Neuron (in vitro differentiated cells): ENCODE data around the gene BEAN1.

ENCODE experiments used
- H2AFZ ChIP-seq: one replicate; pipeline ENCODE4 v1.6.1; 2013; ENCODE audit warnings: low read depth, mild to moderate bottlenecking, inconsistent platforms, low read length, moderate library complexity
- H3K27me3 ChIP-seq: one replicate; pipeline ENCODE4 v1.6.1; 2013; ENCODE audit warnings: low read length; ENCODE audit not compliant: insufficient read depth
- H3K36me3 ChIP-seq: one replicate; pipeline ENCODE4 v1.6.1; 2013; ENCODE audit warnings: low read length; ENCODE audit not compliant: insufficient read depth
- H3K4me1 ChIP-seq: one replicate; pipeline ENCODE4 v1.6.1; 2013; ENCODE audit warnings: low read length; ENCODE audit not compliant: insufficient read depth
- H3K4me3 ChIP-seq: 2 replicates; pipeline ENCODE4 v1.5.1; 2013; ENCODE audit warnings: mild to moderate bottlenecking, low read length, moderate library complexity
- H3K9me3 ChIP-seq: one replicate; pipeline ENCODE4 v1.6.1; 2013; ENCODE audit warnings: low read length

Gene BEAN1

GRCh38 chr16:66401610-66402009 is 25.5 kb upstream of the BEAN1 start:
- Histone ChIP-seq H3K9me3 (peaks cover 6% of the 10 kb centered on the region), H3K36me3 (no peaks in the 10 kb centered on the region), H3K27me3 (no peaks in the 10 kb centered on the region), H3K4me3 (no peak overlapping the region), H3K4me1 (peaks cover 8% of the 10 kb centered on the region), H2AFZ (no peak overlapping the region)

GRCh38 chr16:66402166-66402565 is 24.9 kb upstream of the BEAN1 start:
- H3K27me3 ChIP-seq, result no peaks in the 10 kb centered on the region
- H3K9me3 ChIP-seq, result peaks cover 6% of the 10 kb centered on the region
- no peak overlapping the region for H3K4me3 ChIP-seq
- peaks cover 8% of the 10 kb centered on the region for H3K4me1 ChIP-seq
- H3K36me3 ChIP-seq, result no peaks in the 10 kb centered on the region
- H2AFZ ChIP-seq, result no peak overlapping the region

- Histone ChIP-seq H2AFZ (no peak overlapping the region), H3K4me1 (peaks cover 8% of the 10 kb centered on the region), H3K9me3 (peaks cover 6% of the 10 kb centered on the region)
Measured at GRCh38 chr16:66402591-66403230, 24.4 kb upstream of the BEAN1 start.

GRCh38 chr16:66403531-66404145 is 23.5 kb upstream of the BEAN1 start:
- H3K4me3 ChIP-seq, result no peak overlapping the region
- H3K36me3 ChIP-seq, result no peaks in the 10 kb centered on the region
- peaks cover 6% of the 10 kb centered on the region for H3K9me3 ChIP-seq
- H3K4me1 ChIP-seq, result peaks cover 16% of the 10 kb centered on the region
- no peak overlapping the region for H2AFZ ChIP-seq
- H3K27me3 ChIP-seq, result no peaks in the 10 kb centered on the region

More at GRCh38 chr16:66402591-66403230, 24.4 kb upstream of the BEAN1 start:
- Histone ChIP-seq H3K27me3 (no peaks in the 10 kb centered on the region), H3K36me3 (no peaks in the 10 kb centered on the region), H3K4me3 (no peak overlapping the region)

GRCh38 chr16:66405057-66405783 is 21.9 kb upstream of the BEAN1 start:
- no peaks in the 10 kb centered on the region for H3K36me3 ChIP-seq
- H3K4me3 ChIP-seq, result no peak overlapping the region
- H2AFZ ChIP-seq, result no peak overlapping the region
- H3K9me3 ChIP-seq, result peaks cover 6% of the 10 kb centered on the region
- H3K27me3 ChIP-seq, result no peaks in the 10 kb centered on the region
- peaks cover 13% of the 10 kb centered on the region for H3K4me1 ChIP-seq

GRCh38 chr16:66406534-66407221 is 20.4 kb upstream of the BEAN1 start:
- H3K27me3 ChIP-seq, result no peaks in the 10 kb centered on the region
- H3K36me3 ChIP-seq, result no peaks in the 10 kb centered on the region
- peaks cover 9% of the 10 kb centered on the region for H3K4me1 ChIP-seq
- H3K9me3 ChIP-seq, result peaks cover 6% of the 10 kb centered on the region
- H2AFZ ChIP-seq, result no peak overlapping the region
- H3K4me3 ChIP-seq, result peak overlapping the region; percentile 42

GRCh38 chr16:66408163-66409048 is 18.7 kb upstream of the BEAN1 start:
- Histone ChIP-seq H3K36me3 (no peaks in the 10 kb centered on the region), H3K9me3 (peaks cover 10% of the 10 kb centered on the region), H2AFZ (peak overlapping the region; percentile 39), H3K4me1 (peaks cover 9% of the 10 kb centered on the region), H3K4me3 (peak overlapping the region; percentile 23), H3K27me3 (no peaks in the 10 kb centered on the region)

GRCh38 chr16:66409156-66409555 is 17.9 kb upstream of the BEAN1 start:
- peaks cover 9% of the 10 kb centered on the region for H3K4me1 ChIP-seq
- H3K4me3 ChIP-seq, result no peak overlapping the region
- H3K9me3 ChIP-seq, result peaks cover 8% of the 10 kb centered on the region
- no peaks in the 10 kb centered on the region for H3K36me3 ChIP-seq
- H3K27me3 ChIP-seq, result no peaks in the 10 kb centered on the region
- no peak overlapping the region for H2AFZ ChIP-seq

GRCh38 chr16:66412182-66412581 is 14.9 kb upstream of the BEAN1 start:
- no peak overlapping the region for H2AFZ ChIP-seq
- H3K9me3 ChIP-seq, result peaks cover 3% of the 10 kb centered on the region
- H3K4me3 ChIP-seq, result no peak overlapping the region
- H3K36me3 ChIP-seq, result no peaks in the 10 kb centered on the region
- H3K27me3 ChIP-seq, result no peaks in the 10 kb centered on the region
- peaks cover 9% of the 10 kb centered on the region for H3K4me1 ChIP-seq

- H3K27me3 ChIP-seq, result no peaks in the 10 kb centered on the region
- H3K4me3 ChIP-seq, result no peak overlapping the region
- peaks cover 3% of the 10 kb centered on the region for H3K9me3 ChIP-seq
- H3K36me3 ChIP-seq, result no peaks in the 10 kb centered on the region
- no peaks in the 10 kb centered on the region for H3K4me1 ChIP-seq
- H2AFZ ChIP-seq, result no peak overlapping the region
Measured at GRCh38 chr16:66414891-66415290, 12.2 kb upstream of the BEAN1 start.

- no peaks in the 10 kb centered on the region for H3K4me1 ChIP-seq
- H3K36me3 ChIP-seq, result no peaks in the 10 kb centered on the region
- H3K4me3 ChIP-seq, result no peak overlapping the region
- H2AFZ ChIP-seq, result no peak overlapping the region
- H3K27me3 ChIP-seq, result peaks cover 10% of the 10 kb centered on the region
- H3K9me3 ChIP-seq, result peaks cover 3% of the 10 kb centered on the region
Measured at GRCh38 chr16:66416136-66416535, 11.0 kb upstream of the BEAN1 start.

- Histone ChIP-seq H3K4me1 (no peaks in the 10 kb centered on the region), H3K9me3 (peaks cover 3% of the 10 kb centered on the region), H3K27me3 (peaks cover 12% of the 10 kb centered on the region), H3K36me3 (no peaks in the 10 kb centered on the region), H2AFZ (no peak overlapping the region), H3K4me3 (no peak overlapping the region)
Measured at GRCh38 chr16:66416939-66417700, 10.0 kb upstream of the BEAN1 start.
